AG04450 (cell line): ENCODE measurements around the gene LRP3. TPM values are rescaled to one million over a fixed set of nuclear protein-coding genes. Genes with fewer than 3 reads are reported as not detected.
"Not testable (repeated sequence)": the region's sequence is repeated elsewhere in the genome, so short reads cannot be mapped to it uniquely, and the experiment has no call there.

Experiments used
- CTCF ChIA-PET: fragments of 300-600, 350-600 bp; formaldehyde crosslinking; extraction: SDS; loops from one replicate; lab custom pipeline; 2022; ENCODE audit warnings: antibody characterized with exemption, inconsistent platforms; lab: Charles Lee
- POLR2A ChIA-PET: fragments of 350-600 bp; formaldehyde crosslinking; extraction: SDS; loops from one replicate; lab custom pipeline; 2021; ENCODE audit warnings: antibody characterized with exemption, inconsistent platforms; lab: Yijun Ruan, JAX
- DNase-seq: peaks from one replicate; pipeline ENCODE4 v3.0.0-alpha.2; 2011; ENCODE audit warnings: low read depth, low spot score
- H3K27ac ChIP-seq: one replicate; pipeline ENCODE4 v1.5.1; 2012; ENCODE audit warnings: low read depth, low read length, control low read depth
- H3K27me3 ChIP-seq: one replicate; pipeline ENCODE4 v1.6.0; 2012; ENCODE audit warnings: low read length; ENCODE audit not compliant: control insufficient read depth, insufficient read depth
- H3K4me3 ChIP-seq: 2 replicates; pipeline ENCODE4 v1.5.1; 2011; ENCODE audit warnings: mild to moderate bottlenecking, low read depth, low read length, control low read depth
- H3K9me3 ChIP-seq: 2 replicates; pipeline ENCODE4 v1.5.1; 2012; ENCODE audit warnings: low read length; ENCODE audit not compliant: control insufficient read depth, insufficient read depth
- polyA plus RNA-seq: library from polyadenylated mRNA; depleted of rRNA; stranded (reverse); fragments of >200 nt; gene quantifications from 2 replicates; pipeline ENCODE4 v1.2.3, GENCODE V29; 2011
- TF ChIP-seq, protein P1 (sequence below): IDR thresholded peaks from 2 replicates; pipeline ENCODE4 v1.5.1; 2011; ENCODE audit warnings: low read depth, low read length, control low read depth, inconsistent platforms

Gene LRP3
- polyA plus RNA-seq, 1 experiment: 9.5 TPM

DNA sequence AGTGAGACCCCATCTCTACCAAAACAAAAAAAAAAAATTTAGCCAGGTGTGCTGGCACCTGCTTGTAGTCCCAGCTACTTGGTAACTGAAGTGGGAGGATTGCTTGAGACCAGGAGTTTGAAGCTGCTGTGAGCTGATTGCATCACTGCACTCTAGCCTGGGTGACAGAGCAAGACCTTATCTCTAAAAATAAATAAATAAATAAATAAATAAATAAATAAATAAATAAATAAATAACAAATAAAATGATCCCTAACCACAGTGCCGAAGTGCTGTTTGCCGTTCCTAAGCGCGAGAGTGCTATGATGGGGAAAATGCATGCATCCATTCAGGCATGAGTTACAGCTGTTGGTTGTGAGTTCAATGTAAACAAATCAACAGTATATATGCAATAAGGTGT, 35.0 kb upstream of the LRP3 start:
- CTCF ChIA-PET: interaction anchor here (0.6 to 3.1 kb wide), 4 partner anchors 15 to 166 kb away, joined by 3 to 19 read pairs (median 6); no protein-coding TSS in a partner anchor
- TF ChIP-seq, protein P1, sequence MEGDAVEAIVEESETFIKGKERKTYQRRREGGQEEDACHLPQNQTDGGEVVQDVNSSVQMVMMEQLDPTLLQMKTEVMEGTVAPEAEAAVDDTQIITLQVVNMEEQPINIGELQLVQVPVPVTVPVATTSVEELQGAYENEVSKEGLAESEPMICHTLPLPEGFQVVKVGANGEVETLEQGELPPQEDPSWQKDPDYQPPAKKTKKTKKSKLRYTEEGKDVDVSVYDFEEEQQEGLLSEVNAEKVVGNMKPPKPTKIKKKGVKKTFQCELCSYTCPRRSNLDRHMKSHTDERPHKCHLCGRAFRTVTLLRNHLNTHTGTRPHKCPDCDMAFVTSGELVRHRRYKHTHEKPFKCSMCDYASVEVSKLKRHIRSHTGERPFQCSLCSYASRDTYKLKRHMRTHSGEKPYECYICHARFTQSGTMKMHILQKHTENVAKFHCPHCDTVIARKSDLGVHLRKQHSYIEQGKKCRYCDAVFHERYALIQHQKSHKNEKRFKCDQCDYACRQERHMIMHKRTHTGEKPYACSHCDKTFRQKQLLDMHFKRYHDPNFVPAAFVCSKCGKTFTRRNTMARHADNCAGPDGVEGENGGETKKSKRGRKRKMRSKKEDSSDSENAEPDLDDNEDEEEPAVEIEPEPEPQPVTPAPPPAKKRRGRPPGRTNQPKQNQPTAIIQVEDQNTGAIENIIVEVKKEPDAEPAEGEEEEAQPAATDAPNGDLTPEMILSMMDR: no peak
- POLR2A ChIA-PET: no interaction called here

DNA sequence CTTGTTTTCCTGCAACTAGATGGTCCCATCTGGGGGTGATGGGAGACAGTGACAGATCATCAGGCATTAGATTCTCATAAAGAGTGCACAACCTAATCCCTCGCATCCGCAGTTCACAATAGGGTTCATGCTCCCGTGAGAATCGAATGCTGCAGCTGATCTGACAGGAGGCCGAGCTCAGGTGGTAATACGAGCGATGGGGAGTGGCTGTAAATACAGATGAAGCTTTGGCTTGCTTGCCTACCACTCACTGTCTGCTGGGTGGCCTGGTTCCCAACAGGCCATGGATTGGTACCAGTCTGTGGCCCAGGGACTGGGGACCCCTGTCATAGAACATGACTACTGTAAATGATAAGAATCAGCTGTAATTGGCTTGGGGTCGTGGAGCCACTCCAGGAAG, 34.2 kb upstream of the LRP3 start:
- Histone ChIP-seq H3K9me3 (no peaks in the 10 kb centered on the region), H3K4me3 (no peak overlapping the region), H3K27ac (no peak overlapping the region), H3K27me3 (no peaks in the 10 kb centered on the region)
- ChIA-PET CTCF (interaction anchor here (1.4 to 2.8 kb wide), 2 partner anchors 24 to 35 kb away, joined by 3 to 19 read pairs; no protein-coding TSS in a partner anchor), POLR2A (interaction anchor here (1.0 kb wide), 1 partner anchor 17 kb away, joined by 3 read pairs; no protein-coding TSS in a partner anchor)
- TF ChIP-seq, protein P1: no peak
- DNase-seq: no peak

More for the DNA sequence above, 35.0 kb upstream of the LRP3 start:
- DNase-seq: no peak
- H3K9me3 ChIP-seq: no peaks in the 10 kb centered on the region
- H3K27me3 ChIP-seq: no peaks in the 10 kb centered on the region
- no peak overlapping the region for H3K4me3 ChIP-seq
- H3K27ac ChIP-seq: no peak overlapping the region

DNA sequence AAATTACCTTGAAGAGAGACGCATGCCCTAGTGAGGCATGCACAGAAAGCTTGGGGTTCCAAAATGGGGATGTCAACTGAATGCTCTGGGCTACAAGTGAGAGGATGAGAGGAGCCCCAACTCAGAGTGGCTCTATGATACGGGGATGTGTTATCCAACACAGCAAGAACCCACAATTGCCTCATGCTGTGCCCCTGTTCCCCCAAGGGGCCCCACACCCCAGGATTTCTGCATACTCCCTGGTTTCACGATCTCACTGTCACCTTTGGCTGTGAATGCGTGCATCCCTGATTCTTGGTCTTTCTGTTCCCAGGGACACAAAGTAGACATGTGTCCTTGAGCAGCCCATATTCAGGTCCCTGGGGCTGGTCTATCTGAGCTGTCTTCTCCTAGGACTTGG, 32.9 kb upstream of the LRP3 start:
- TF ChIP-seq, protein P1: no peak
- H3K27ac ChIP-seq: no peak overlapping the region
- no peak overlapping the region for H3K4me3 ChIP-seq
- POLR2A ChIA-PET: interaction anchor here (0.6 to 1.0 kb wide), 2 partner anchors 16 to 116 kb away, joined by 3 to 9 read pairs; no protein-coding TSS in a partner anchor
- no peaks in the 10 kb centered on the region for H3K27me3 ChIP-seq
- no peaks in the 10 kb centered on the region for H3K9me3 ChIP-seq
- CTCF ChIA-PET: interaction anchor here (0.9 to 2.8 kb wide), 2 partner anchors 23 to 53 kb away, joined by 3 to 19 read pairs; no protein-coding TSS in a partner anchor
- no peak for DNase-seq

DNA sequence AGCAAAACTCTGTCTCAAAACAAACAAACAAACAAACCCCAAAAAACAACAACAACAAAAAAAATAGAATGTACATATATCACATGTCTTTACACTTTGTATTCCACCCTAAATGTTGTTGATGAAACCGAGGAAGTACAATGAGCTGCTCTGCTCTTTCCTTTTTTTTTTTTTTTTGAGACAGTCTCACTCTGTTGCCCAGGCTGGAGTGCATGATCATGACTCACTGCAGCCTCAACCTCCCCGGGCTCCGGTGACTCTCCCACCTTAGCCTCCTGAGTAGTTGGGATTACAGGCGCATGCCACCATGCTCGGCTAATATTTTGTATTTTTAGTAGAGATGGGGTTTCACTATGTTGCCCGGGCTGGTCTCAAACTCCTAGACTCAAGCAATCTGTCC, 30.6 kb upstream of the LRP3 start:
- ChIA-PET POLR2A (interaction anchor here (0.7 kb wide), 1 partner anchor 135 kb away, joined by 3 read pairs; no protein-coding TSS in a partner anchor), CTCF (interaction anchor here (1.2 to 3.6 kb wide), 2 partner anchors 19 to 20 kb away, joined by 3 to 13 read pairs; no protein-coding TSS in a partner anchor)
- H3K27me3 ChIP-seq: no peaks in the 10 kb centered on the region
- no peak for DNase-seq
- TF ChIP-seq, protein P1: no peak
- H3K4me3 ChIP-seq: no peak overlapping the region
- H3K9me3 ChIP-seq: peaks cover 4% of the 10 kb centered on the region; the same call in 1 of the 2 replicates
- no peak overlapping the region for H3K27ac ChIP-seq

DNA sequence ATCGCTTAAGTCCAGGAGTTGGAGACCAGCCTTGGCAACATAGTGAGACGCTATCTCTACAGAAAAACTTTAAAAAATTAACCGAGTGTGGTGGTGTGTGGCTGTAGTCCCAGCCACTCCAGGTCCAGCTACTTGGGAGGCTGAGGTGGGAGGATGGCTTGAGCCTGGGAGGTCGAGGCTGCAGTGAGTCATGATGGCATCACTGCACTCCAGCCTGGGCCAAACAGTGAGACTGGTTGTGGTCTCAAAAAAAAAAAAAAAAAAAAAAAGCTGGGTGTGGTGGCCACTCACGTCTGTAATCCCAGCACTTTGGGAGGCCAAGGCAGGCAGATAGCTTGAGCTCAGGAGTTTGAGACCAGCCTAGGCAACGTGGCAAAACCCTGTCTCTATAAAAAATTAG, 28.1 kb upstream of the LRP3 start:
- POLR2A ChIA-PET: interaction anchor here (0.6 kb wide), 1 partner anchor 10 kb away, joined by 3 read pairs; no protein-coding TSS in a partner anchor

More for the DNA sequence above, 28.1 kb upstream of the LRP3 start:
- H3K27ac ChIP-seq, H3K27me3 ChIP-seq, DNase-seq, H3K4me3 ChIP-seq, H3K9me3 ChIP-seq: not testable (repeated sequence)
- CTCF ChIA-PET: interaction anchor here (0.7 to 0.8 kb wide), 3 partner anchors 22 to 832 kb away, joined by 4 to 7 read pairs (median 5); no protein-coding TSS in a partner anchor
